ENCODE data around the gene SEC23A. TPM values are rescaled to one million over a fixed set of nuclear protein-coding genes. Genes with fewer than 3 reads are reported as not detected.

Gene SEC23A
- total and polyA plus RNA-seq, 2 donors (not counting 3 experiments of a cell fraction or from before 2014, with no cell fraction given) = 78.3 to 155 TPM

DNA sequence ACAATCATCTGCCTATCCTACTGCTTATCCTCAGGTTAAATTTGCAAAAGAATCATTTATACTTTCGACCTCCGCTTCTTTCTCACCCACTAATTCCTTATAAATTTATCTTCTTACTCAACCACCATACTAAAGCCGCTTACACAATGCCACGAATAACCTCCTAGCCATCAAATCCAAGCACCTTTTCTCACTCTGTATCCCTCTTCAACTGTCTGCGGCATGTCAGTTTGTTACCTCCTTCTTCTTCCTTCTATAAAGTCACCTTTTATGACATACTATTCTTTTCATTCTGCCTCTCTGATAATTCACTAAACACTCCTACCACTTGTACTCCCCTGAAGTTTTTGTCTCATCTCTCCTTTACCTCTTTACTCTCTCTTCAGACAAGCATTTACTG is 66.3 kb downstream of the SEC23A start:
- intact Hi-C loops (cut with micrococcal nuclease) (no loop called here), dilution Hi-C loops (cut with MboI; ENCODE audit: extremely low pct_ligation_motif_present, low sequenced_read_pairs) (no loop called here)
- no peaks in the 10 kb centered on the region for H3K27me3 ChIP-seq (ENCODE audit: control insufficient read depth in 2 of 2, insufficient read depth in 2 of 2, low read length in 2 of 2)
- no peaks in the 10 kb centered on the region for H3K4me1 ChIP-seq (ENCODE audit: control insufficient read depth, extremely low read depth, insufficient read depth, low read length)
- no peaks in the 10 kb centered on the region for H3K9me3 ChIP-seq (replicated peaks; ENCODE audit: control insufficient read depth, insufficient read depth, low read length)
- H3K4me3 ChIP-seq (replicated peaks in 1 of 3; ENCODE audit: insufficient read depth in 1 of 3, low read depth in 1 of 3, low read length in 3 of 3) = no peak overlapping the region
- H3K27ac ChIP-seq (ENCODE audit: insufficient read depth, low read depth, low read length) = no peak overlapping the region
- DNase-seq (ENCODE audit: low read depth, low spot score) (no peak), FAIRE-seq (no peak)
- ChIA-PET CTCF (no interaction called here), POLR2A (no interaction called here)
- no peak overlapping the region for H3K9ac ChIP-seq (replicated peaks; ENCODE audit: extremely low read depth, insufficient read depth, low read length)
- BruUV-seq (replicated peaks) = no TSS peak
- H3K4me2 ChIP-seq (ENCODE audit: insufficient read depth, low read length) = no peak overlapping the region
- H2AFZ ChIP-seq (ENCODE audit: low read depth, low read length) = no peak overlapping the region
- TF ChIP-seq POLR2AphosphoS5 (IDR thresholded peaks at IDR 0.05; ENCODE audit: insufficient read depth, low read depth, low read length) (no peak), POLR2A (IDR thresholded peaks at IDR 0.05; ENCODE audit: low read depth, low read length) (no peak), FOS (IDR thresholded peaks at IDR 0.05; ENCODE audit: borderline replicate concordance, insufficient read depth, low read length) (no peak), EZH2 (IDR thresholded peaks at IDR 0.05; ENCODE audit: borderline replicate concordance, low read depth, low read length, severe bottlenecking) (no peak), MYC (IDR thresholded peaks at IDR 0.05; ENCODE audit: low read depth, low read length) (no peak)
- TF ChIP-seq, protein P1, sequence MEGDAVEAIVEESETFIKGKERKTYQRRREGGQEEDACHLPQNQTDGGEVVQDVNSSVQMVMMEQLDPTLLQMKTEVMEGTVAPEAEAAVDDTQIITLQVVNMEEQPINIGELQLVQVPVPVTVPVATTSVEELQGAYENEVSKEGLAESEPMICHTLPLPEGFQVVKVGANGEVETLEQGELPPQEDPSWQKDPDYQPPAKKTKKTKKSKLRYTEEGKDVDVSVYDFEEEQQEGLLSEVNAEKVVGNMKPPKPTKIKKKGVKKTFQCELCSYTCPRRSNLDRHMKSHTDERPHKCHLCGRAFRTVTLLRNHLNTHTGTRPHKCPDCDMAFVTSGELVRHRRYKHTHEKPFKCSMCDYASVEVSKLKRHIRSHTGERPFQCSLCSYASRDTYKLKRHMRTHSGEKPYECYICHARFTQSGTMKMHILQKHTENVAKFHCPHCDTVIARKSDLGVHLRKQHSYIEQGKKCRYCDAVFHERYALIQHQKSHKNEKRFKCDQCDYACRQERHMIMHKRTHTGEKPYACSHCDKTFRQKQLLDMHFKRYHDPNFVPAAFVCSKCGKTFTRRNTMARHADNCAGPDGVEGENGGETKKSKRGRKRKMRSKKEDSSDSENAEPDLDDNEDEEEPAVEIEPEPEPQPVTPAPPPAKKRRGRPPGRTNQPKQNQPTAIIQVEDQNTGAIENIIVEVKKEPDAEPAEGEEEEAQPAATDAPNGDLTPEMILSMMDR (IDR thresholded peaks at IDR 0.05; ENCODE audit: extremely low read depth in 1 of 2, insufficient read depth in 1 of 2, low read depth in 1 of 2, low read length in 2 of 2) = no peak
- TF ChIP-seq, protein P2, sequence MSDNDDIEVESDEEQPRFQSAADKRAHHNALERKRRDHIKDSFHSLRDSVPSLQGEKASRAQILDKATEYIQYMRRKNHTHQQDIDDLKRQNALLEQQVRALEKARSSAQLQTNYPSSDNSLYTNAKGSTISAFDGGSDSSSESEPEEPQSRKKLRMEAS (IDR thresholded peaks at IDR 0.05; ENCODE audit: insufficient read depth, insufficient read length) = no peak
- H3K36me3 ChIP-seq (ENCODE audit: control insufficient read depth in 2 of 2, extremely low read depth in 1 of 2, insufficient read depth in 2 of 2, low read length in 2 of 2) = peaks cover 9 to 29% of the 10 kb centered on the region in 2 experiments
- H3K9me1 ChIP-seq (replicated peaks; ENCODE audit: control insufficient read depth, extremely low read depth, insufficient read depth, low read length) = no peaks in the 10 kb centered on the region
- H3K79me2 ChIP-seq (ENCODE audit: control insufficient read depth, insufficient read depth, low read length) = no peaks in the 10 kb centered on the region
- H4K20me1 ChIP-seq (replicated peaks; ENCODE audit: control insufficient read depth, extremely low read depth, insufficient read depth, low read length) = peaks cover 3% of the 10 kb centered on the region
